Measurements from ENCODE around the gene SLC35G4. TPM values are rescaled to one million over a fixed set of nuclear protein-coding genes. Genes with fewer than 3 reads are reported as not detected.
"Not testable (repeated sequence)": the region's sequence is repeated elsewhere in the genome, so short reads cannot be mapped to it uniquely, and the experiment has no call there.

Gene SLC35G4
- polyA plus RNA-seq, 3 donors, result not detected

DNA sequence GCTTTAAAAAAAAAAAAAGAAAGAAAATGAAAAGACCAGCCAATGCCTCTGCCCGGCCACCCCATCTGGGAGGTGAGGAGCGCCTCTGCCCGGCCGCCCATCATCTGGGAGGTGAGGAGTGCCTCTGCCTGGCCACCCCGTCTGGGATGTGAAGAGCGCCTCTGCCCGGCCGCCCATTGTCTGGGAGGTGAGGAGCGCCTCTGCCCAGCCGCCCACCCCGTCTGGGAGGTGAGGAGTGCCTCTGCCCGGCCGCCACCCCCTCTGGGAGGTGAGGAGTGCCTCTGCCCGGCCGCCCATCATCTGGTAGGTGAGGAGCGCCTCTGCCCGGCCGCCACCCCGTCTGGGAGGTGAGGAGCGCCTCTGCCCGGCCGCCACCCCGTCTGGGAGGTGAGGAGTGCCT, 37.9 kb downstream of the SLC35G4 start:
- H3K36me3 Mint-ChIP-seq; H3K27me3 ChIP-seq (ENCODE audit: control insufficient read depth in 2 of 2, insufficient read depth in 2 of 2, low read length in 2 of 2); H3K9ac ChIP-seq (ENCODE audit: insufficient read depth, low read length, poor library complexity, severe bottlenecking); H3K4me2 ChIP-seq (replicated peaks; ENCODE audit: extremely low read depth, low read length, poor library complexity, severe bottlenecking); H3K4me1 ChIP-seq (ENCODE audit: control insufficient read depth in 1 of 2, insufficient read depth in 2 of 2, low read length in 2 of 2); H3K27me3 Mint-ChIP-seq (ENCODE audit: low read depth in 3 of 3); H3K27ac Mint-ChIP-seq; H3K27ac ChIP-seq (ENCODE audit: low read depth in 1 of 2, low read length in 2 of 2); H2AFZ ChIP-seq (ENCODE audit: insufficient read depth, low read depth, low read length, poor library complexity, severe bottlenecking); H3K4me1 Mint-ChIP-seq; intact Hi-C loops (cut with micrococcal nuclease); H3K79me2 ChIP-seq (ENCODE audit: insufficient read depth, low read length); H3K4me3 Mint-ChIP-seq; H3K9me3 ChIP-seq (replicated peaks in 1 of 2; ENCODE audit: control insufficient read depth in 1 of 2, insufficient read depth in 1 of 2, low read length in 2 of 2); H3K36me3 ChIP-seq (replicated peaks in 1 of 2; ENCODE audit: control insufficient read depth in 1 of 2, insufficient read depth in 2 of 2, low read length in 2 of 2); H4K20me1 ChIP-seq (ENCODE audit: insufficient read depth, low read length); DNase-seq; H3K4me3 ChIP-seq (replicated peaks in 1 of 3; ENCODE audit: low read depth in 2 of 3, low read length in 3 of 3): not testable (repeated sequence)
- 97% methylated on average over 22 of the region's 23 CpGs for WGBS (ENCODE audit: insufficient coverage)
- peaks cover 4 to 16% (median 8%) of the 10 kb centered on the region in 7 donors for H3K9me3 Mint-ChIP-seq

GRCh38 chr18:11647804-11648203, 38.4 kb downstream of the SLC35G4 start:
- intact Hi-C loops (cut with micrococcal nuclease), result not testable (repeated sequence)

GRCh38 chr18:11649839-11650238, 40.4 kb downstream of the SLC35G4 start:
- no peak overlapping the region for H3K27ac ChIP-seq (ENCODE audit: low read depth in 1 of 2, low read length in 2 of 2)
- TF ChIP-seq, protein P1, sequence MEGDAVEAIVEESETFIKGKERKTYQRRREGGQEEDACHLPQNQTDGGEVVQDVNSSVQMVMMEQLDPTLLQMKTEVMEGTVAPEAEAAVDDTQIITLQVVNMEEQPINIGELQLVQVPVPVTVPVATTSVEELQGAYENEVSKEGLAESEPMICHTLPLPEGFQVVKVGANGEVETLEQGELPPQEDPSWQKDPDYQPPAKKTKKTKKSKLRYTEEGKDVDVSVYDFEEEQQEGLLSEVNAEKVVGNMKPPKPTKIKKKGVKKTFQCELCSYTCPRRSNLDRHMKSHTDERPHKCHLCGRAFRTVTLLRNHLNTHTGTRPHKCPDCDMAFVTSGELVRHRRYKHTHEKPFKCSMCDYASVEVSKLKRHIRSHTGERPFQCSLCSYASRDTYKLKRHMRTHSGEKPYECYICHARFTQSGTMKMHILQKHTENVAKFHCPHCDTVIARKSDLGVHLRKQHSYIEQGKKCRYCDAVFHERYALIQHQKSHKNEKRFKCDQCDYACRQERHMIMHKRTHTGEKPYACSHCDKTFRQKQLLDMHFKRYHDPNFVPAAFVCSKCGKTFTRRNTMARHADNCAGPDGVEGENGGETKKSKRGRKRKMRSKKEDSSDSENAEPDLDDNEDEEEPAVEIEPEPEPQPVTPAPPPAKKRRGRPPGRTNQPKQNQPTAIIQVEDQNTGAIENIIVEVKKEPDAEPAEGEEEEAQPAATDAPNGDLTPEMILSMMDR (IDR thresholded peaks at IDR 0.05), result no peak
- H3K36me3 Mint-ChIP-seq, result no peaks in the 10 kb centered on the region
- H3K27ac Mint-ChIP-seq, result no peak overlapping the region
- no peak overlapping the region for H3K4me3 Mint-ChIP-seq
- no peaks in the 10 kb centered on the region for H3K4me1 Mint-ChIP-seq
- H3K4me2 ChIP-seq (replicated peaks; ENCODE audit: extremely low read depth, low read length, poor library complexity, severe bottlenecking), result no peak overlapping the region
- H3K36me3 ChIP-seq (replicated peaks in 1 of 2; ENCODE audit: control insufficient read depth in 1 of 2, insufficient read depth in 2 of 2, low read length in 2 of 2), result no peaks in the 10 kb centered on the region
- no peaks in the 10 kb centered on the region for H3K79me2 ChIP-seq (ENCODE audit: insufficient read depth, low read length)
- WGBS (ENCODE audit: insufficient coverage), result 89% methylated on average over 2 of the region's 4 CpGs
- no peak overlapping the region for H3K9ac ChIP-seq (ENCODE audit: insufficient read depth, low read length, poor library complexity, severe bottlenecking)
- DNase-seq, result no peak
- no peak overlapping the region for H3K4me3 ChIP-seq (replicated peaks in 1 of 3; ENCODE audit: low read depth in 2 of 3, low read length in 3 of 3)
- H3K4me1 ChIP-seq (ENCODE audit: control insufficient read depth in 1 of 2, insufficient read depth in 2 of 2, low read length in 2 of 2), result no peaks in the 10 kb centered on the region
- no peaks in the 10 kb centered on the region for H4K20me1 ChIP-seq (ENCODE audit: insufficient read depth, low read length)
- no peak overlapping the region for H2AFZ ChIP-seq (ENCODE audit: insufficient read depth, low read depth, low read length, poor library complexity, severe bottlenecking)
- intact Hi-C loops (cut with micrococcal nuclease), result loop anchor here (5.0 to 10.0 kb wide), 2 partner anchors 385 to 587 kb away; no protein-coding TSS in a partner anchor
- H3K27me3 Mint-ChIP-seq (ENCODE audit: low read depth in 3 of 3), result peaks cover 7 to 14% (median 9%) of the 10 kb centered on the region in 3 donors
- H3K27me3 ChIP-seq (ENCODE audit: control insufficient read depth in 2 of 2, insufficient read depth in 2 of 2, low read length in 2 of 2), result no peaks in the 10 kb centered on the region
- peaks cover 7 to 9% of the 10 kb centered on the region in 2 donors for H3K9me3 ChIP-seq (replicated peaks in 1 of 2; ENCODE audit: control insufficient read depth in 1 of 2, insufficient read depth in 1 of 2, low read length in 2 of 2)
- H3K9me3 Mint-ChIP-seq, result peaks cover 4 to 16% (median 8%) of the 10 kb centered on the region in 7 donors

More at GRCh38 chr18:11647804-11648203, 38.4 kb downstream of the SLC35G4 start:
- H3K27ac Mint-ChIP-seq; H3K4me2 ChIP-seq (replicated peaks; ENCODE audit: extremely low read depth, low read length, poor library complexity, severe bottlenecking); H3K4me3 ChIP-seq (replicated peaks in 1 of 3; ENCODE audit: low read depth in 2 of 3, low read length in 3 of 3); H3K36me3 Mint-ChIP-seq; H3K9me3 ChIP-seq (replicated peaks in 1 of 2; ENCODE audit: control insufficient read depth in 1 of 2, insufficient read depth in 1 of 2, low read length in 2 of 2); H3K4me1 Mint-ChIP-seq; H3K27ac ChIP-seq (ENCODE audit: low read depth in 1 of 2, low read length in 2 of 2); DNase-seq; H2AFZ ChIP-seq (ENCODE audit: insufficient read depth, low read depth, low read length, poor library complexity, severe bottlenecking); H3K27me3 ChIP-seq (ENCODE audit: control insufficient read depth in 2 of 2, insufficient read depth in 2 of 2, low read length in 2 of 2); H3K27me3 Mint-ChIP-seq (ENCODE audit: low read depth in 3 of 3); H3K4me3 Mint-ChIP-seq; H3K36me3 ChIP-seq (replicated peaks in 1 of 2; ENCODE audit: control insufficient read depth in 1 of 2, insufficient read depth in 2 of 2, low read length in 2 of 2); H3K79me2 ChIP-seq (ENCODE audit: insufficient read depth, low read length); H3K4me1 ChIP-seq (ENCODE audit: control insufficient read depth in 1 of 2, insufficient read depth in 2 of 2, low read length in 2 of 2); H3K9ac ChIP-seq (ENCODE audit: insufficient read depth, low read length, poor library complexity, severe bottlenecking); H4K20me1 ChIP-seq (ENCODE audit: insufficient read depth, low read length): not testable (repeated sequence)
- H3K9me3 Mint-ChIP-seq, result peaks cover 4 to 16% (median 8%) of the 10 kb centered on the region in 7 donors
- WGBS (ENCODE audit: insufficient coverage), result 93% methylated on average over 11 of the region's 26 CpGs
